A549 (cell line): Measurements from ENCODE around the gene MCRIP1. TPM values are rescaled to one million over a fixed set of nuclear protein-coding genes. Genes with fewer than 3 reads are reported as not detected.

Experiments
- ATAC-seq, 2 experiments: fragments of 200-7000 bp in 1 of 2; fragments of >200 bp in 1 of 2; cut with Nextera tagmentation in 1 of 2; cut with Tn5 transposase in 1 of 2; 3 replicates each; pipeline versions ENCODE4 v1.8.0 to v1.9.1; 2018 to 2020; ENCODE audit warnings: mild to moderate bottlenecking in 1 of 2, moderate library complexity in 1 of 2
- CTCF ChIA-PET: fragments of 300-600 bp; sonication (Branson Sonifier 250); formaldehyde crosslinking; extraction: SDS; loops from one replicate; lab custom pipeline; 2021; ENCODE audit warnings: antibody characterized with exemption, inconsistent platforms; lab: Yijun Ruan, JAX
- POLR2A ChIA-PET: fragments of 350-600 bp; formaldehyde crosslinking; extraction: SDS; loops from one replicate; lab custom pipeline; 2021; ENCODE audit warnings: antibody characterized with exemption, inconsistent platforms; lab: Yijun Ruan, JAX
- DNase-seq, 2 experiments: peaks; one replicate each; pipeline versions ENCODE4 v3.0.0 to v3.0.0-alpha.2; 2011 to 2016; ENCODE audit warnings: low read depth in 1 of 2, low spot score in 1 of 2
- FAIRE-seq: peaks from 2 replicates; lab custom pipeline; 2011; peaks lifted over from hg19 to GRCh38; lab: Jason Lieb, UNC
- H3K27ac ChIP-seq, 2 experiments: fragments of >200 bp; sonication (Bioruptor Twin); formaldehyde crosslinking; 3 replicates each; pipeline ENCODE4 v1.5.1; 2016 to 2017
- H3K4me1 ChIP-seq: fragments of >200 bp; sonication (Bioruptor Twin); formaldehyde crosslinking; 3 replicates; pipeline ENCODE4 v1.6.1; 2016
- H3K4me2 ChIP-seq: fragments of >200 bp; sonication (Bioruptor Twin); formaldehyde crosslinking; 3 replicates; pipeline ENCODE4 v1.6.1; 2016
- H3K4me3 ChIP-seq: fragments of >200 bp; sonication (Bioruptor Twin); formaldehyde crosslinking; 3 replicates; pipeline ENCODE4 v1.5.1; 2016
- H3K9me3 ChIP-seq: fragments of >200 bp; sonication (Bioruptor Twin); formaldehyde crosslinking; 3 replicates; pipeline ENCODE4 v1.6.1; 2016
- ATOH8 ChIP-seq: fragments of 250-450 bp; sonication (Bioruptor Pico); IDR thresholded peaks from 2 replicates; pipeline ENCODE4 v1.5.0; 2020; ENCODE audit warnings: low read depth, mild to moderate bottlenecking, moderate library complexity
- CBX2 ChIP-seq: fragments of 200-600 bp; sonication (generic); IDR thresholded peaks from 2 replicates; pipeline ENCODE4 v1.6.1; 2016; ENCODE audit warnings: low read depth, mild to moderate bottlenecking, borderline replicate concordance
- CBX8 ChIP-seq: fragments of 200-600 bp; sonication (generic); IDR thresholded peaks from 2 replicates; pipeline ENCODE4 v1.6.1; 2016
- E2F6 ChIP-seq: IDR thresholded peaks from 2 replicates; pipeline ENCODE4 v1.6.1; 2012; ENCODE audit warnings: low read depth, borderline replicate concordance
- EHF ChIP-seq: fragments of 250-450 bp; sonication (Bioruptor Pico); IDR thresholded peaks from 2 replicates; pipeline ENCODE4 v1.5.0; 2020; ENCODE audit warnings: mild to moderate bottlenecking
- HEYL ChIP-seq: fragments of 250-450 bp; sonication (Bioruptor Pico); IDR thresholded peaks from 2 replicates; pipeline ENCODE4 v1.8.0; 2021; ENCODE audit warnings: mild to moderate bottlenecking, moderate library complexity
- HMGXB4 ChIP-seq: fragments of 250-450 bp; sonication (Bioruptor Pico); IDR thresholded peaks from 2 replicates; pipeline ENCODE4 v1.5.0; 2021; ENCODE audit warnings: mild to moderate bottlenecking, moderate library complexity, borderline replicate concordance
- HOXA7 ChIP-seq: fragments of 250-450 bp; sonication (Bioruptor Pico); IDR thresholded peaks from 2 replicates; pipeline ENCODE4 v1.5.0; 2020; ENCODE audit warnings: mild to moderate bottlenecking, moderate library complexity
- HOXB13 ChIP-seq: fragments of 250-450 bp; sonication (Bioruptor Pico); IDR thresholded peaks from 2 replicates; pipeline ENCODE4 v1.5.0; 2020; ENCODE audit warnings: low read depth, mild to moderate bottlenecking, moderate library complexity
- JUN ChIP-seq, 2 experiments: fragments of >200 bp; sonication (Bioruptor Twin); formaldehyde crosslinking; IDR thresholded peaks; 2 replicates in 1 of 2; 3 replicates in 1 of 2; pipeline ENCODE4 v1.6.1; 2016 to 2017
- JUNB ChIP-seq: fragments of >200 bp; sonication (Bioruptor Twin); formaldehyde crosslinking; IDR thresholded peaks from 2 replicates; pipeline ENCODE4 v1.6.1; 2016
- KDM5A ChIP-seq: fragments of 200-600 bp; sonication (generic); IDR thresholded peaks from 2 replicates; pipeline ENCODE4 v1.6.1; 2016; ENCODE audit warnings: antibody characterized with exemption, mild to moderate bottlenecking
- MAFK ChIP-seq: fragments of 450-650 bp; IDR thresholded peaks from 2 replicates; pipeline ENCODE4 v1.6.1; 2014; ENCODE audit not compliant: partially characterized antibody
- MAX ChIP-seq: IDR thresholded peaks from 2 replicates; pipeline ENCODE4 v1.6.1; 2012
- MAZ ChIP-seq: fragments of 150-350 bp; IDR thresholded peaks from 2 replicates; pipeline ENCODE4 v1.6.1; 2014; ENCODE audit warnings: antibody characterized with exemption, low read depth, low read length, borderline replicate concordance
- NFE2L2 ChIP-seq: fragments of 150-350 bp; conservative IDR thresholded peaks from 2 replicates; pipeline ENCODE4 v1.6.1; 2014; ENCODE audit warnings: low read length
- NPAS2 ChIP-seq: fragments of 250-450 bp; sonication (Bioruptor Pico); IDR thresholded peaks from 2 replicates; pipeline ENCODE4 v1.8.0; 2022; ENCODE audit warnings: mild to moderate bottlenecking, moderate library complexity, borderline replicate concordance
- PHF8 ChIP-seq: fragments of 200-600 bp; sonication (generic); IDR thresholded peaks from 2 replicates; pipeline ENCODE4 v1.6.1; 2016; ENCODE audit warnings: low read depth, mild to moderate bottlenecking, antibody characterized with exemption, moderate library complexity, borderline replicate concordance
- RARB ChIP-seq: fragments of 250-450 bp; sonication (Bioruptor Pico); IDR thresholded peaks from 2 replicates; pipeline ENCODE4 v1.8.0; 2021; ENCODE audit warnings: mild to moderate bottlenecking, moderate library complexity
- SREBF2 ChIP-seq: fragments of 450-650 bp; IDR thresholded peaks from 2 replicates; pipeline ENCODE4 v1.6.1; 2014; ENCODE audit warnings: mild to moderate bottlenecking, moderate library complexity
- ZC3H11A ChIP-seq: fragments of 450-650 bp; IDR thresholded peaks from 2 replicates; pipeline ENCODE4 v1.6.1; 2014; ENCODE audit warnings: antibody characterized with exemption, mild to moderate bottlenecking
- ZNF302 ChIP-seq: fragments of 250-450 bp; sonication (Bioruptor Pico); IDR thresholded peaks from 2 replicates; pipeline ENCODE4 v1.9.0; 2021; ENCODE audit warnings: inconsistent platforms, mild to moderate bottlenecking, moderate library complexity
- ZSCAN20 ChIP-seq: fragments of 250-450 bp; sonication (Bioruptor Pico); IDR thresholded peaks from 2 replicates; pipeline ENCODE4 v1.8.0; 2022; ENCODE audit warnings: mild to moderate bottlenecking, moderate library complexity
- WGBS: methylation state at CpG from one replicate; pipeline ENCODE4 v1.1.6; 2017; ENCODE audit errors: missing lambda C conversion rate; 5-methylcytosine and 5-hydroxymethylcytosine counted together
- polyA plus RNA-seq, 4 experiments: library from polyadenylated mRNA; depleted of rRNA in 3 of 4; stranded (reverse); fragments of >200 nt; fragmentation: RNase III in 1 of 4; extraction: RNeasy Plus Mini Kit Qiagen cat#74134 plus additional on column Dnase treatment in 1 of 4; gene quantifications; 2 replicates in 3 of 4; 3 replicates in 1 of 4; pipeline ENCODE4 v1.2.3, GENCODE V29; 2011 to 2017

Gene MCRIP1
- polyA plus RNA-seq, 2 of the 4 experiments (the other 2 are of a cell fraction) = 32.0 to 51.0 TPM

GRCh38 chr17:81831563-81831956 is 1.5 kb downstream of the MCRIP1 start:
- Histone ChIP-seq H3K27ac (peak overlapping the region in 1 of 2 experiments; percentile 93; a peak in 3 of 6 replicates), H3K4me1 (peaks cover 21% of the 10 kb centered on the region; the same call in 2 of the 3 replicates), H3K4me2 (peak overlapping the region; percentile 99), H3K4me3 (no peak overlapping the region), H3K9me3 (no peaks in the 10 kb centered on the region)
- no peak for DNase-seq
- ChIA-PET POLR2A (interaction anchor here (0.6 to 0.8 kb wide), 3 partner anchors 33 to 114 kb away, joined by 3 to 5 read pairs (median 5); no protein-coding TSS in a partner anchor), CTCF (interaction anchor here (1.9 kb wide), 1 partner anchor 10 kb away, joined by 5 read pairs; no protein-coding TSS in a partner anchor)
- FAIRE-seq = no peak
- ATAC-seq = no peak
- WGBS = 96% methylated on average over 7 of the region's 7 CpGs
- TF ChIP-seq KDM5A = no peak
- TF ChIP-seq HOXA7 (CRISPR knock-in tag) = no peak
- no peak for TF ChIP-seq NPAS2 (CRISPR knock-in tag)
- TF ChIP-seq SREBF2 = no peak

- H3K4me3 ChIP-seq = no peak overlapping the region
- H3K9me3 ChIP-seq = no peaks in the 10 kb centered on the region
- DNase-seq (no peak), FAIRE-seq (no peak), ATAC-seq (no peak)
- CTCF ChIA-PET = interaction anchor here (1.0 to 2.3 kb wide), 3 partner anchors 8 to 96 kb away, joined by 3 to 5 read pairs (median 5); no protein-coding TSS in a partner anchor
- peaks cover 21% of the 10 kb centered on the region; the same call in 2 of the 3 replicates for H3K4me1 ChIP-seq
- TF ChIP-seq ZC3H11A (no peak), HMGXB4 (CRISPR knock-in tag) (no peak), E2F6 (no peak), ZSCAN20 (CRISPR knock-in tag) (no peak), JUNB (no peak), SREBF2 (no peak), MAX (no peak), PHF8 (no peak), CBX2 (no peak)
- 90% methylated on average over 3 of the region's 6 CpGs for WGBS
- H3K4me2 ChIP-seq = no peak overlapping the region
- POLR2A ChIA-PET = no interaction called here
- no peak overlapping the region for H3K27ac ChIP-seq
Measured at GRCh38 chr17:81829858-81830257, 3.2 kb downstream of the MCRIP1 start.

- no peak overlapping the region for H3K4me3 ChIP-seq
- H3K27ac ChIP-seq = no peak overlapping the region
- CTCF ChIA-PET = interaction anchor here (0.7 to 3.4 kb wide), 4 partner anchors 9 to 30 kb away, joined by 3 to 9 read pairs (median 4); no protein-coding TSS in a partner anchor
- WGBS = 86% methylated on average over 7 of the region's 7 CpGs
- TF ChIP-seq NPAS2 (CRISPR knock-in tag) = no peak
- TF ChIP-seq ATOH8 (CRISPR knock-in tag) = no peak
- no peak for TF ChIP-seq E2F6
- TF ChIP-seq EHF (CRISPR knock-in tag) = no peak
- TF ChIP-seq MAZ = no peak
- no peak for TF ChIP-seq CBX8
- TF ChIP-seq HOXB13 (CRISPR knock-in tag) = no peak
- no peak for TF ChIP-seq JUN (IDR thresholded peaks at IDR 0.05)
- no peak for TF ChIP-seq MAFK
- no peak for TF ChIP-seq RARB (CRISPR knock-in tag)
- TF ChIP-seq ZNF302 (CRISPR knock-in tag) = no peak
- TF ChIP-seq NFE2L2 = no peak
- TF ChIP-seq HEYL (CRISPR knock-in tag) = no peak
- ATAC-seq (no peak), DNase-seq (no peak), FAIRE-seq (no peak)
- POLR2A ChIA-PET = no interaction called here
- H3K4me2 ChIP-seq = no peak overlapping the region
- peaks cover 10% of the 10 kb centered on the region; the same call in 2 of the 3 replicates for H3K4me1 ChIP-seq
- H3K9me3 ChIP-seq = no peaks in the 10 kb centered on the region
Measured at GRCh38 chr17:81828656-81829055, 4.4 kb downstream of the MCRIP1 start.
